ENCODE results near the gene GSG1L. TPM values are rescaled to one million over a fixed set of nuclear protein-coding genes. Genes with fewer than 3 reads are reported as not detected.

The GSG1L gene
- total and polyA plus RNA-seq, 5 donors, result 29.5 to 44.8 (median 33.4) TPM

GRCh38 chr16:27843800-27844199 is 219.7 kb downstream of the GSG1L start:
- H3K27ac ChIP-seq (ENCODE audit: low read length), result no peak overlapping the region
- no peak overlapping the region for H3K4me3 ChIP-seq (ENCODE audit: low read length)
- intact Hi-C loops (cut with DNase I), result no loop called here
- H3K9me3 ChIP-seq (ENCODE audit: control insufficient read depth, low read length), result no peaks in the 10 kb centered on the region
- WGBS, result 10% methylated on average over 1 of the region's 1 CpG
- ATAC-seq, result no peak
- no peaks in the 10 kb centered on the region for H3K27me3 ChIP-seq (ENCODE audit: control insufficient read depth, insufficient read depth)
- no peak for DNase-seq
- no peaks in the 10 kb centered on the region for H3K4me1 ChIP-seq (ENCODE audit: control insufficient read depth, insufficient read depth, low read length)

GRCh38 chr16:27841911-27842310 is 221.6 kb downstream of the GSG1L start:
- 84% methylated on average over 24 of the region's 24 CpGs for WGBS
- Histone ChIP-seq H3K4me3 (ENCODE audit: low read length) (no peak overlapping the region), H3K27ac (ENCODE audit: low read length) (no peak overlapping the region), H3K9me3 (ENCODE audit: control insufficient read depth, low read length) (no peaks in the 10 kb centered on the region), H3K27me3 (ENCODE audit: control insufficient read depth, insufficient read depth) (no peaks in the 10 kb centered on the region), H3K4me1 (ENCODE audit: control insufficient read depth, insufficient read depth, low read length) (no peaks in the 10 kb centered on the region)
- DNase-seq (no peak), ATAC-seq (no peak)
- intact Hi-C loops (cut with DNase I), result no loop called here

GRCh38 chr16:27841061-27841801 is 222.3 kb downstream of the GSG1L start:
- intact Hi-C loops (cut with DNase I), result no loop called here
- no peak overlapping the region for H3K27ac ChIP-seq (ENCODE audit: low read length)
- ATAC-seq, result no peak
- no peaks in the 10 kb centered on the region for H3K9me3 ChIP-seq (ENCODE audit: control insufficient read depth, low read length)
- no peaks in the 10 kb centered on the region for H3K27me3 ChIP-seq (ENCODE audit: control insufficient read depth, insufficient read depth)
- H3K4me1 ChIP-seq (ENCODE audit: control insufficient read depth, insufficient read depth, low read length), result no peaks in the 10 kb centered on the region
- H3K4me3 ChIP-seq (ENCODE audit: low read length), result no peak overlapping the region
- peak in 1 of 3 donors; percentile 23 for DNase-seq
- WGBS, result 74% methylated on average over 16 of the region's 16 CpGs

- Histone ChIP-seq H3K27me3 (ENCODE audit: control insufficient read depth, insufficient read depth) (no peaks in the 10 kb centered on the region), H3K4me1 (ENCODE audit: control insufficient read depth, insufficient read depth, low read length) (no peaks in the 10 kb centered on the region), H3K4me3 (ENCODE audit: low read length) (no peak overlapping the region), H3K27ac (ENCODE audit: low read length) (no peak overlapping the region), H3K9me3 (ENCODE audit: control insufficient read depth, low read length) (no peaks in the 10 kb centered on the region)
- ATAC-seq (no peak), DNase-seq (peak in 1 of 3 donors; percentile 4)
- intact Hi-C loops (cut with DNase I), result no loop called here
- 74% methylated on average over 18 of the region's 18 CpGs for WGBS
Observed at GRCh38 chr16:27840311-27841060, 223.0 kb downstream of the GSG1L start.

- no peaks in the 10 kb centered on the region for H3K4me1 ChIP-seq (ENCODE audit: control insufficient read depth, insufficient read depth, low read length)
- H3K27me3 ChIP-seq (ENCODE audit: control insufficient read depth, insufficient read depth), result no peaks in the 10 kb centered on the region
- intact Hi-C loops (cut with DNase I), result no loop called here
- no peak overlapping the region for H3K4me3 ChIP-seq (ENCODE audit: low read length)
- WGBS, result 63% methylated on average over 2 of the region's 2 CpGs
- no peak overlapping the region for H3K27ac ChIP-seq (ENCODE audit: low read length)
- DNase-seq (no peak), ATAC-seq (no peak)
- H3K9me3 ChIP-seq (ENCODE audit: control insufficient read depth, low read length), result no peaks in the 10 kb centered on the region
Observed at GRCh38 chr16:27839419-27839818, 224.1 kb downstream of the GSG1L start.

- DNase-seq, result no peak
- no peaks in the 10 kb centered on the region for H3K4me1 ChIP-seq (ENCODE audit: control insufficient read depth, insufficient read depth, low read length)
- no peak for ATAC-seq
- H3K27me3 ChIP-seq (ENCODE audit: control insufficient read depth, insufficient read depth), result no peaks in the 10 kb centered on the region
- intact Hi-C loops (cut with DNase I), result no loop called here
- H3K27ac ChIP-seq (ENCODE audit: low read length), result no peak overlapping the region
- H3K9me3 ChIP-seq (ENCODE audit: control insufficient read depth, low read length), result no peaks in the 10 kb centered on the region
- no peak overlapping the region for H3K4me3 ChIP-seq (ENCODE audit: low read length)
- WGBS, result 74% methylated on average over 3 of the region's 3 CpGs
Observed at GRCh38 chr16:27838536-27839175, 224.9 kb downstream of the GSG1L start.

GRCh38 chr16:27829975-27830374 is 233.5 kb downstream of the GSG1L start:
- ATAC-seq (no peak), DNase-seq (no peak)
- Histone ChIP-seq H3K9me3 (ENCODE audit: control insufficient read depth, low read length) (no peaks in the 10 kb centered on the region), H3K27me3 (ENCODE audit: control insufficient read depth, insufficient read depth) (no peaks in the 10 kb centered on the region), H3K4me3 (ENCODE audit: low read length) (no peak overlapping the region), H3K4me1 (ENCODE audit: control insufficient read depth, insufficient read depth, low read length) (no peaks in the 10 kb centered on the region), H3K27ac (ENCODE audit: low read length) (no peak overlapping the region)
- WGBS, result 81% methylated on average over 2 of the region's 2 CpGs
- intact Hi-C loops (cut with DNase I), result no loop called here

- 90% methylated on average over 12 of the region's 12 CpGs for WGBS
- DNase-seq, result no peak
- intact Hi-C loops (cut with DNase I), result no loop called here
- Histone ChIP-seq H3K4me3 (ENCODE audit: low read length) (no peak overlapping the region), H3K9me3 (ENCODE audit: control insufficient read depth, low read length) (no peaks in the 10 kb centered on the region), H3K27ac (ENCODE audit: low read length) (no peak overlapping the region), H3K4me1 (ENCODE audit: control insufficient read depth, insufficient read depth, low read length) (no peaks in the 10 kb centered on the region), H3K27me3 (ENCODE audit: control insufficient read depth, insufficient read depth) (no peaks in the 10 kb centered on the region)
- no peak for ATAC-seq
Observed at GRCh38 chr16:27828671-27829070, 234.8 kb downstream of the GSG1L start.

GRCh38 chr16:27827765-27828164 is 235.7 kb downstream of the GSG1L start:
- 87% methylated on average over 3 of the region's 3 CpGs for WGBS

GRCh38 chr16:27826893-27827289 is 236.6 kb downstream of the GSG1L start:
- Histone ChIP-seq H3K4me3 (ENCODE audit: low read length) (no peak overlapping the region), H3K27me3 (ENCODE audit: control insufficient read depth, insufficient read depth) (no peaks in the 10 kb centered on the region), H3K27ac (ENCODE audit: low read length) (no peak overlapping the region), H3K4me1 (ENCODE audit: control insufficient read depth, insufficient read depth, low read length) (no peaks in the 10 kb centered on the region), H3K9me3 (ENCODE audit: control insufficient read depth, low read length) (no peaks in the 10 kb centered on the region)
- no peak for ATAC-seq
- no peak for DNase-seq
- intact Hi-C loops (cut with DNase I), result no loop called here
- WGBS, result 77% methylated on average over 2 of the region's 2 CpGs

More at GRCh38 chr16:27827765-27828164, 235.7 kb downstream of the GSG1L start:
- H3K4me3 ChIP-seq (ENCODE audit: low read length), result no peak overlapping the region
- DNase-seq (no peak), ATAC-seq (no peak)
- no peak overlapping the region for H3K27ac ChIP-seq (ENCODE audit: low read length)
- no peaks in the 10 kb centered on the region for H3K4me1 ChIP-seq (ENCODE audit: control insufficient read depth, insufficient read depth, low read length)
- no peaks in the 10 kb centered on the region for H3K27me3 ChIP-seq (ENCODE audit: control insufficient read depth, insufficient read depth)
- no peaks in the 10 kb centered on the region for H3K9me3 ChIP-seq (ENCODE audit: control insufficient read depth, low read length)
- intact Hi-C loops (cut with DNase I), result no loop called here

Data from right cardiac atrium (tissue), 5 donors.